ENCODE results near the gene ZBTB16. TPM values are rescaled to one million over a fixed set of nuclear protein-coding genes. Genes with fewer than 3 reads are reported as not detected.

Gene ZBTB16
- total and polyA plus RNA-seq, 4 donors = 8.9 to 140 (median 34.5) TPM

DNA sequence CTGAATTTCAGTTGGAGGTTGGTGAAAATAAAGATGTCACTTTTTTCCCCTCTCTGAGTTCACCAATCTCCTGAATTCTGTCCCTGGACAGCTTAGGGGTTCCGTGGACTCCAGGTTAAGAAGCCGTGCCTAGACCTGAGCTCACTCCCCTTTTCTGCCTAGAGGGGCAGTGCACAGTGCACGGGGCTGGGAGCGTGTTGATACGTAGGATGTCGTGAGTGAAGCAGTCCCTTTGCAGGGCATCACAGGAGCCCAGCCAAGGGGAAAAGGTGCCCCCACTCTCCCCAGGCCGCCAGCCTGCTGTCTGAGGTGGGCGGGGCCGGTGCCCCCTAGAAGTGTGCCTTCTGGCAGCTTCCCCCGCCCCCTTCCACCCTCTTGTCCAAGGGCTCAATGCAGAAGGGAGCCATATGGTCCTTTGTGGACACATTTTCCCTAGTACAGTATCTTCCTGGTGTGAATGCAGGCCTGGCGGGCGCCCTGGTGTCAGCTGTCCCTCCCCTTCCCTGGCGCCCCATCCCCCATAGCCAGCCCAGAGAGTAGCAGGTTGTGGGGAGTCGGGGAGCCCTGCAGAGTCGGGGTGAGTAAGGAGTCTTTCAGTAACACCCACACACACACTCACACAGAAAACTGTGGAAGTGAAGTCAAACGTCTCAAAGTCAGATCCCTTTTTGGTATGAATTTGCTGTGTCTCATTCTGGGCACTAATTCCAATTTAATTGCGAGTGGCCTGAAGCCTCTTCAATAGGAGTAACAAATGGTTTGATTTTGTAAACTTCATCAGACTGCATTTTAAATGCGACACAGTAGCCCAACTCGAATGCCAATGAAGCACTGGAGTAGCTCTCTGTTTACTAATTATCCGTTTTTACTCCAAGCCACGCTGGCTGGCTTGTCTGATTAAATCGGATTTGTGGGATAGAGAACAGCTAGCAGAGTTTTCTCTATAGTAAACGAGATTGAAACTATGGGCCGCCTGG, 169.2 kb downstream of the ZBTB16 start:
- no peak for DNase-seq (ENCODE audit: low spot score)
- H3K9ac ChIP-seq (ENCODE audit: low read depth in 1 of 2, low read length in 2 of 2) = no peak overlapping the region
- H3K27ac ChIP-seq (ENCODE audit: low read depth in 1 of 2, low read length in 2 of 2) = no peak overlapping the region
- WGBS = 84% methylated on average over 24 of the region's 24 CpGs
- H3K4me3 ChIP-seq (ENCODE audit: low read depth in 1 of 3, low read length in 3 of 3) = no peak overlapping the region
- TF ChIP-seq FOXA2 (IDR thresholded peaks at IDR 0.05) = no peak
- TF ChIP-seq FOXA1 (IDR thresholded peaks at IDR 0.05) = no peak
- no peak for TF ChIP-seq RAD21 (IDR thresholded peaks at IDR 0.05)
- no peak for TF ChIP-seq NR2F2 (IDR thresholded peaks at IDR 0.05)
- TF ChIP-seq, protein P1, sequence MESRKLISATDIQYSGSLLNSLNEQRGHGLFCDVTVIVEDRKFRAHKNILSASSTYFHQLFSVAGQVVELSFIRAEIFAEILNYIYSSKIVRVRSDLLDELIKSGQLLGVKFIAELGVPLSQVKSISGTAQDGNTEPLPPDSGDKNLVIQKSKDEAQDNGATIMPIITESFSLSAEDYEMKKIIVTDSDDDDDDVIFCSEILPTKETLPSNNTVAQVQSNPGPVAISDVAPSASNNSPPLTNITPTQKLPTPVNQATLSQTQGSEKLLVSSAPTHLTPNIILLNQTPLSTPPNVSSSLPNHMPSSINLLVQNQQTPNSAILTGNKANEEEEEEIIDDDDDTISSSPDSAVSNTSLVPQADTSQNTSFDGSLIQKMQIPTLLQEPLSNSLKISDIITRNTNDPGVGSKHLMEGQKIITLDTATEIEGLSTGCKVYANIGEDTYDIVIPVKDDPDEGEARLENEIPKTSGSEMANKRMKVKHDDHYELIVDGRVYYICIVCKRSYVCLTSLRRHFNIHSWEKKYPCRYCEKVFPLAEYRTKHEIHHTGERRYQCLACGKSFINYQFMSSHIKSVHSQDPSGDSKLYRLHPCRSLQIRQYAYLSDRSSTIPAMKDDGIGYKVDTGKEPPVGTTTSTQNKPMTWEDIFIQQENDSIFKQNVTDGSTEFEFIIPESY (IDR thresholded peaks at IDR 0.05) = no peak
- no peak for TF ChIP-seq JUND (IDR thresholded peaks at IDR 0.05)
- no peak for TF ChIP-seq EGR1 (IDR thresholded peaks at IDR 0.05; ENCODE audit: low read depth in 2 of 2)
- no peak for TF ChIP-seq MAX (IDR thresholded peaks at IDR 0.05)
- TF ChIP-seq YY1 (IDR thresholded peaks at IDR 0.05) = no peak
- TF ChIP-seq HNF4G (IDR thresholded peaks at IDR 0.05) = no peak
- no peak for TF ChIP-seq TAF1 (conservative IDR thresholded peaks at IDR 0.05)
- TF ChIP-seq GABPA (IDR thresholded peaks at IDR 0.05 in 1 of 2, conservative IDR thresholded peaks at IDR 0.05 in 1 of 2) = no peak
- TF ChIP-seq, protein P2, sequence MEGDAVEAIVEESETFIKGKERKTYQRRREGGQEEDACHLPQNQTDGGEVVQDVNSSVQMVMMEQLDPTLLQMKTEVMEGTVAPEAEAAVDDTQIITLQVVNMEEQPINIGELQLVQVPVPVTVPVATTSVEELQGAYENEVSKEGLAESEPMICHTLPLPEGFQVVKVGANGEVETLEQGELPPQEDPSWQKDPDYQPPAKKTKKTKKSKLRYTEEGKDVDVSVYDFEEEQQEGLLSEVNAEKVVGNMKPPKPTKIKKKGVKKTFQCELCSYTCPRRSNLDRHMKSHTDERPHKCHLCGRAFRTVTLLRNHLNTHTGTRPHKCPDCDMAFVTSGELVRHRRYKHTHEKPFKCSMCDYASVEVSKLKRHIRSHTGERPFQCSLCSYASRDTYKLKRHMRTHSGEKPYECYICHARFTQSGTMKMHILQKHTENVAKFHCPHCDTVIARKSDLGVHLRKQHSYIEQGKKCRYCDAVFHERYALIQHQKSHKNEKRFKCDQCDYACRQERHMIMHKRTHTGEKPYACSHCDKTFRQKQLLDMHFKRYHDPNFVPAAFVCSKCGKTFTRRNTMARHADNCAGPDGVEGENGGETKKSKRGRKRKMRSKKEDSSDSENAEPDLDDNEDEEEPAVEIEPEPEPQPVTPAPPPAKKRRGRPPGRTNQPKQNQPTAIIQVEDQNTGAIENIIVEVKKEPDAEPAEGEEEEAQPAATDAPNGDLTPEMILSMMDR (IDR thresholded peaks at IDR 0.05; ENCODE audit: low read depth, low read length, missing input control) = no peak
- TF ChIP-seq, protein P3, sequence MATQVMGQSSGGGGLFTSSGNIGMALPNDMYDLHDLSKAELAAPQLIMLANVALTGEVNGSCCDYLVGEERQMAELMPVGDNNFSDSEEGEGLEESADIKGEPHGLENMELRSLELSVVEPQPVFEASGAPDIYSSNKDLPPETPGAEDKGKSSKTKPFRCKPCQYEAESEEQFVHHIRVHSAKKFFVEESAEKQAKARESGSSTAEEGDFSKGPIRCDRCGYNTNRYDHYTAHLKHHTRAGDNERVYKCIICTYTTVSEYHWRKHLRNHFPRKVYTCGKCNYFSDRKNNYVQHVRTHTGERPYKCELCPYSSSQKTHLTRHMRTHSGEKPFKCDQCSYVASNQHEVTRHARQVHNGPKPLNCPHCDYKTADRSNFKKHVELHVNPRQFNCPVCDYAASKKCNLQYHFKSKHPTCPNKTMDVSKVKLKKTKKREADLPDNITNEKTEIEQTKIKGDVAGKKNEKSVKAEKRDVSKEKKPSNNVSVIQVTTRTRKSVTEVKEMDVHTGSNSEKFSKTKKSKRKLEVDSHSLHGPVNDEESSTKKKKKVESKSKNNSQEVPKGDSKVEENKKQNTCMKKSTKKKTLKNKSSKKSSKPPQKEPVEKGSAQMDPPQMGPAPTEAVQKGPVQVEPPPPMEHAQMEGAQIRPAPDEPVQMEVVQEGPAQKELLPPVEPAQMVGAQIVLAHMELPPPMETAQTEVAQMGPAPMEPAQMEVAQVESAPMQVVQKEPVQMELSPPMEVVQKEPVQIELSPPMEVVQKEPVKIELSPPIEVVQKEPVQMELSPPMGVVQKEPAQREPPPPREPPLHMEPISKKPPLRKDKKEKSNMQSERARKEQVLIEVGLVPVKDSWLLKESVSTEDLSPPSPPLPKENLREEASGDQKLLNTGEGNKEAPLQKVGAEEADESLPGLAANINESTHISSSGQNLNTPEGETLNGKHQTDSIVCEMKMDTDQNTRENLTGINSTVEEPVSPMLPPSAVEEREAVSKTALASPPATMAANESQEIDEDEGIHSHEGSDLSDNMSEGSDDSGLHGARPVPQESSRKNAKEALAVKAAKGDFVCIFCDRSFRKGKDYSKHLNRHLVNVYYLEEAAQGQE (IDR thresholded peaks at IDR 0.05) = no peak
- no peak for TF ChIP-seq SP1 (IDR thresholded peaks at IDR 0.05)
- H3K4me1 ChIP-seq (ENCODE audit: control insufficient read depth in 4 of 4, insufficient read depth in 4 of 4, low read length in 3 of 4) = peaks cover 0 to 10% (median 3%) of the 10 kb centered on the region in 4 donors
- no peaks in the 10 kb centered on the region for H3K9me3 ChIP-seq (ENCODE audit: control insufficient read depth in 4 of 4, low read length in 3 of 4)
- H3K36me3 ChIP-seq (ENCODE audit: control insufficient read depth in 4 of 4, insufficient read depth in 3 of 4, low read depth in 1 of 4, low read length in 3 of 4) = peaks cover 2 to 10% (median 6%) of the 10 kb centered on the region in 4 donors
- H3K27me3 ChIP-seq (ENCODE audit: control insufficient read depth in 4 of 4, insufficient read depth in 4 of 4, low read length in 3 of 4) = no peaks in the 10 kb centered on the region

All from liver (tissue), 9 donors.